Effector memory CD8-positive, alpha-beta T cell (primary cell): ENCODE results near the gene TMEM229A.
"Not testable (repeated sequence)": the region's sequence is repeated elsewhere in the genome, so short reads cannot be mapped to it uniquely, and the experiment has no call there.

ENCODE experiments used
- ATAC-seq: fragments of 150-1000 bp; cut with Tn5 transposase; replicated peaks from 2 replicates; pipeline ENCODE4 v1.10.0; 2021; ENCODE audit warnings: mild to moderate bottlenecking, moderate library complexity
- DNase-seq, 3 experiments: peaks; one replicate each; pipeline ENCODE4 v3.0.0; 2021
- H3K27ac Mint-ChIP-seq, 2 donors: one replicate each; pipeline ENCODE4 v1.8.0; 2022; ENCODE audit warnings: mild to moderate bottlenecking in 2 of 2, mixed read lengths in 2 of 2, moderate library complexity in 2 of 2
- H3K27me3 Mint-ChIP-seq, 2 donors: one replicate each; pipeline ENCODE4 v1.8.0; 2022; ENCODE audit warnings: mixed read lengths in 2 of 2
- H3K36me3 Mint-ChIP-seq: one replicate; pipeline ENCODE4 v1.8.0; 2022; ENCODE audit warnings: mild to moderate bottlenecking, moderate library complexity, mixed read lengths; ENCODE audit not compliant: insufficient read depth
- H3K4me1 Mint-ChIP-seq, 2 donors: one replicate each; pipeline ENCODE4 v1.8.0; 2022; ENCODE audit warnings: low read depth in 2 of 2, mixed read lengths in 2 of 2
- H3K4me3 Mint-ChIP-seq, 2 donors: one replicate each; pipeline ENCODE4 v1.8.0; 2022; ENCODE audit warnings: mild to moderate bottlenecking in 2 of 2, mixed read lengths in 2 of 2, moderate library complexity in 2 of 2
- H3K9me3 Mint-ChIP-seq, 2 donors: one replicate each; pipeline ENCODE4 v1.8.0; 2022; ENCODE audit warnings: mixed read lengths in 2 of 2

TMEM229A gene

DNA sequence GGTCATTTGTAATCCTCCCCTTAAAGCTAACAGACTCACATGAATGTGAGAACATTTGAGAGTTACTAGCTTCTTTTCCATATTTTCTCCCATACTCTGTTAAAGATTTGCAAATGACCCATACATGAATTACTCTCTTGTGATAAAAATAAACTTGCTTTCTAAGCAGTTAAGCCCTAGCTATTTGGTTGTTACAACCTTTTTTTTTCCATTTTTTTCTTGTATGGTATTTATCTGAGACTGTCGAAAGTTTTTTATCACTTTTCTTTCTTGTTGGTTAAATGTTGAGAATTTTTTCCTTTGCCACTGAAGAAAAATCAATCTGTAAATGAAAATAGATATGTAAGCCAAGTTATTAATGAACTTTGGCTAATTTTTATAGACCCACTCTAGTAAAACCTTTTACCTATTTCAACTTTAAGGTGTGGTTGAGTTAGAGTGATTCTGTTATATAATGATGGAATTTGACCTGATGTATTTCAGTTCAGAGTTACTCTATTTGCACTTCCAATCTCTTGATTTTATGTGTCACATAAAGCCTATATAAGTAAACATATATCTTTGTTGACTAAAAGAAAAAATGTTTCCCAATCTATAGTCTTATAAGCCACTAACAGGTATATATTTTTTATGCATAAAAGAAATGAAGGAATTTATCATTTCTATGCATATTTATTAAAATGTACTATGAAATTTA, 19.0 kb upstream of the TMEM229A start:
- Mint-ChIP-seq H3K27ac (no peak overlapping the region), H3K4me1 (no peaks in the 10 kb centered on the region), H3K4me3 (no peak overlapping the region), H3K9me3 (no peaks in the 10 kb centered on the region), H3K27me3 (no peaks in the 10 kb centered on the region), H3K36me3 (no peaks in the 10 kb centered on the region)
- ATAC-seq (no peak), DNase-seq (no peak)

GRCh38 chr7:124042826-124043225, 10.0 kb upstream of the TMEM229A start:
- DNase-seq: no peak
- Mint-ChIP-seq H3K36me3 (no peaks in the 10 kb centered on the region), H3K4me3 (no peak overlapping the region), H3K27me3 (no peaks in the 10 kb centered on the region), H3K9me3 (no peaks in the 10 kb centered on the region), H3K4me1 (no peaks in the 10 kb centered on the region), H3K27ac (no peak overlapping the region)
- no peak for ATAC-seq

DNA sequence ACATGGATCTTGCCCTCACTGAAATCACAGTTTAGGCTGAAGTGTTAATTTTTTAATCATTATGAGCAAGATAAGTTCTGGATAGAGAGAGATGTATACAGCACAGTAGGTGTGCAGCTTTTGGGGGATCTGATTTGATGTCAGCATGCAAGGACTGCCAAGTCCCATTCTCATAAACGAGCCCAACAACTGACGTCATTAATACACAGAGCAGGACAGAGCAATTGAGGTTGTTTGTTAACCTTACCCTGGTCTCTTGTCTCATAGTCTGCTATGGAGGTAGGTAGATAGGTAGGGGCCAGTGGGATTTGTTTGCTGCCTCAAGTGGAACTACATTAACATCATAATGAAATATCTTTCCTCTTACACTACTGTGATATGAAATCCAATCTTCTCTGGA, 8.6 kb upstream of the TMEM229A start:
- no peaks in the 10 kb centered on the region for H3K4me1 Mint-ChIP-seq
- H3K27me3 Mint-ChIP-seq: peaks cover 0 to 6% of the 10 kb centered on the region in 2 donors
- H3K27ac Mint-ChIP-seq: no peak overlapping the region
- no peaks in the 10 kb centered on the region for H3K9me3 Mint-ChIP-seq
- no peak overlapping the region for H3K4me3 Mint-ChIP-seq
- DNase-seq (no peak), ATAC-seq (no peak)
- no peaks in the 10 kb centered on the region for H3K36me3 Mint-ChIP-seq

GRCh38 chr7:124037902-124038301, 5.0 kb upstream of the TMEM229A start:
- not testable (repeated sequence) for H3K4me3 Mint-ChIP-seq, H3K9me3 Mint-ChIP-seq, DNase-seq, ATAC-seq, H3K4me1 Mint-ChIP-seq, H3K36me3 Mint-ChIP-seq, H3K27ac Mint-ChIP-seq
- H3K27me3 Mint-ChIP-seq: peaks cover 16 to 31% of the 10 kb centered on the region in 2 donors

GRCh38 chr7:124035706-124036105, 2.8 kb upstream of the TMEM229A start:
- Mint-ChIP-seq H3K4me3 (no peak overlapping the region), H3K27ac (no peak overlapping the region), H3K4me1 (peaks cover 4 to 5% of the 10 kb centered on the region in 2 donors), H3K27me3 (peaks cover 31 to 50% of the 10 kb centered on the region in 2 donors), H3K9me3 (peaks cover 0 to 1% of the 10 kb centered on the region in 2 donors), H3K36me3 (no peaks in the 10 kb centered on the region)
- ATAC-seq (no peak), DNase-seq (no peak)

DNA sequence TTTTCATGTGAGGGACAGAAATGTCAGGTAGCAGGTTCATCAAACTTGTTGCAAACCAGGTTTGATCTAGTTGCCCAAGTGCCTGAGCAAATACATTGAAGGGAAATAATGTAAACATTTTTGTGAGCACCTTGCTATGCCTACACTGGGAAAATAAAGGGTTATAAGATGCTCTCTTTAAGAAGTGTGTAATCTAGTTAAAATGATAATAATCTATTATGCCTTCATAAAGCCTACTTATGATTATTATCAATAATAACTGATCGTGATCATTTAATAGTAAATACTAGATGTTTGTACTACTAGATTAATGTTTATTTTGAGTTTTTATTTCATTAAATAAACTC, 1.9 kb upstream of the TMEM229A start:
- DNase-seq (no peak), ATAC-seq (no peak)
- Mint-ChIP-seq H3K36me3 (no peaks in the 10 kb centered on the region), H3K9me3 (peaks cover 0 to 1% of the 10 kb centered on the region in 2 donors), H3K27me3 (peaks cover 32 to 53% of the 10 kb centered on the region in 2 donors), H3K27ac (no peak overlapping the region), H3K4me3 (no peak overlapping the region), H3K4me1 (peaks cover 4 to 5% of the 10 kb centered on the region in 2 donors)

GRCh38 chr7:124033807-124034753, 1.2 kb upstream of the TMEM229A start:
- Mint-ChIP-seq H3K4me1 (peaks cover 4 to 5% of the 10 kb centered on the region in 2 donors), H3K27me3 (peaks cover 32 to 53% of the 10 kb centered on the region in 2 donors), H3K27ac (no peak overlapping the region), H3K36me3 (no peaks in the 10 kb centered on the region), H3K9me3 (peaks cover 0 to 1% of the 10 kb centered on the region in 2 donors), H3K4me3 (peak overlapping the region; percentile 25 to 51)
- no peak for ATAC-seq
- DNase-seq: no peak

DNA sequence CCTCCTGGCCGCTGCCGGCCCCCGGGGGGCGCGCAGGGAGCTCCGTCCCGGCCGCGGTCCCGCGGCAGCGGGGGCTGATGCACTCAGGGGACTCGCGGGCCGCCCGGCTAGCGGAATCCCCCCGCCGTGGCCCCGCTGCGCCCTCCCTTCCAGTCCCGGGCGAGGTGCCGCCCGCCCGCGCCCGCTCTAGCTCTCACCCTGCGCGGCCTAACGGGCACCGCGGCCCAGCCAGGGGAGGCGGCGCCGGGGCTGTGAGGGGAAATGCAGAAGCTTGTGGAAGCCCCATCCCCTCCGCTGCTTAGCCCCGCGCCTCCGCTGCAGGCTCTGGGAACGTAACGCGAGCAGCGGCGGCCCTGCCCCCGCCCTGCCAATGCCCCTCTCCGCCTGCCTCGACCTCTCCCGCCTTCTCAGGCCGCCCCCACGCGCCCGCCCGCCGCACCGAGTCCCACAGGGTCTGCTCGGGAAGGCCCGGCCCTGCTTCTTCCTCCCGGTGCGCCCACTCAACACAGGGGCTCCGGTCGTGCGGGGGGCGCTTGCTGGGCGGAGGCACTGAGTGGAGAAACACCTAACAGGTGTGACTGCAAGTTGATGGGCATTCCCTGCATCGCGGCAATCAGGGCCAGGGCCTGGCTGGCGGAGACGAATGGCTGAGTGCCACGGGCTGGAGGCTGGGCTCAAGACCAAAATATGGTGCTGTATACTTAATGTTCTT, 384 bp upstream of the TMEM229A start:
- Mint-ChIP-seq H3K36me3 (no peaks in the 10 kb centered on the region), H3K4me1 (peaks cover 4 to 5% of the 10 kb centered on the region in 2 donors), H3K9me3 (peaks cover 0 to 1% of the 10 kb centered on the region in 2 donors), H3K27ac (no peak overlapping the region), H3K27me3 (peaks cover 32 to 53% of the 10 kb centered on the region in 2 donors), H3K4me3 (peak overlapping the region; percentile 25 to 51)
- ATAC-seq (no peak), DNase-seq (no peak)

DNA sequence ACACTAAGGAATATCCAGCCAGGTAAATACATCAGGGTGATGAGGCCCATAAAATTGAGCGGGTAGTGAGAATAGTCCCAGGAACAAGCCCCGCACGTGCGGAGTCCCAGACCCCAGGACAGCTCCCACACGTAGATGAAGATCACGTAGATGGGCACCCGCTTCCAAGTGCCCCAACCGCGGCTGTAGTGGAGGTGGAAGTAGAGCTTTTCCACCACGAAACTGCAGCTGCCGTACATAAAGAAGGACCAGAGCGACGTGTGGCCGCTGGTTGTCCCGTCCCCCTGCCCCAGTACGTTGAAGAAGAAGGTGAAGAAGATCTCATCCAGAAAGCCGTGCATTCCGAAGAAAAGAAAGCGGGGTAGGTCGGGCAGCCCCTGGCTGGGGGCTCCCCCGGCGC, 948 bp downstream of the TMEM229A start:
- peaks cover 4 to 5% of the 10 kb centered on the region in 2 donors for H3K4me1 Mint-ChIP-seq
- no peak for ATAC-seq
- H3K4me3 Mint-ChIP-seq: peak overlapping the region; percentile 38 to 75
- no peaks in the 10 kb centered on the region for H3K36me3 Mint-ChIP-seq
- peaks cover 0 to 1% of the 10 kb centered on the region in 2 donors for H3K9me3 Mint-ChIP-seq
- DNase-seq: no peak
- H3K27ac Mint-ChIP-seq: no peak overlapping the region
- H3K27me3 Mint-ChIP-seq: peaks cover 32 to 52% of the 10 kb centered on the region in 2 donors

- Mint-ChIP-seq H3K36me3 (no peaks in the 10 kb centered on the region), H3K27ac (no peak overlapping the region), H3K27me3 (peaks cover 32 to 46% of the 10 kb centered on the region in 2 donors), H3K9me3 (peaks cover 0 to 1% of the 10 kb centered on the region in 2 donors), H3K4me1 (peaks cover 4 to 5% of the 10 kb centered on the region in 2 donors), H3K4me3 (no peak overlapping the region)
- ATAC-seq (no peak), DNase-seq (no peak)
Observed at GRCh38 chr7:124031406-124031805, 1.5 kb downstream of the TMEM229A start.

- Mint-ChIP-seq H3K27me3 (peaks cover 32 to 42% of the 10 kb centered on the region in 2 donors), H3K9me3 (peaks cover 0 to 1% of the 10 kb centered on the region in 2 donors), H3K4me3 (no peak overlapping the region), H3K36me3 (no peaks in the 10 kb centered on the region), H3K4me1 (peaks cover 4 to 5% of the 10 kb centered on the region in 2 donors), H3K27ac (no peak overlapping the region)
- ATAC-seq (no peak), DNase-seq (no peak)
Observed at GRCh38 chr7:124030964-124031363, 1.9 kb downstream of the TMEM229A start.

GRCh38 chr7:124029396-124030188, 3.3 kb downstream of the TMEM229A start:
- no peak for ATAC-seq
- H3K36me3 Mint-ChIP-seq: no peaks in the 10 kb centered on the region
- no peak for DNase-seq
- no peak overlapping the region for H3K27ac Mint-ChIP-seq
- H3K9me3 Mint-ChIP-seq: peaks cover 0 to 1% of the 10 kb centered on the region in 2 donors
- no peak overlapping the region for H3K4me3 Mint-ChIP-seq
- H3K4me1 Mint-ChIP-seq: peaks cover 4 to 5% of the 10 kb centered on the region in 2 donors
- peaks cover 28 to 35% of the 10 kb centered on the region in 2 donors for H3K27me3 Mint-ChIP-seq
